Nephron progenitor cell (in vitro differentiated cells): ENCODE measurements around the gene ANKS1B.

ENCODE experiments used
- DNase-seq: peaks from one replicate; pipeline ENCODE4 v3.0.0; 2021
- H3K27ac Mint-ChIP-seq: 2 replicates; pipeline ENCODE4 v1.8.0; 2021; ENCODE audit warnings: mild to moderate bottlenecking, moderate library complexity, mixed read lengths
- H3K27me3 Mint-ChIP-seq: 2 replicates; pipeline ENCODE4 v1.8.0; 2021; ENCODE audit warnings: mild to moderate bottlenecking, low read depth, mixed read lengths; ENCODE audit not compliant: poor library complexity
- H3K36me3 Mint-ChIP-seq: 2 replicates; pipeline ENCODE4 v1.8.0; 2021; ENCODE audit warnings: low read depth, mixed read lengths
- H3K4me1 Mint-ChIP-seq: 2 replicates; pipeline ENCODE4 v1.8.0; 2021; ENCODE audit warnings: mixed read lengths
- H3K4me3 Mint-ChIP-seq: 2 replicates; pipeline ENCODE4 v1.8.0; 2021; ENCODE audit warnings: mild to moderate bottlenecking, moderate library complexity, mixed read lengths
- H3K9me3 Mint-ChIP-seq: 2 replicates; pipeline ENCODE4 v1.8.0; 2021; ENCODE audit warnings: mild to moderate bottlenecking, moderate library complexity, mixed read lengths
- CTCF ChIP-seq: fragments of 200-600 bp; sonication (generic); IDR thresholded peaks from 2 replicates; pipeline ENCODE4 v1.5.0; 2021; ENCODE audit warnings: antibody characterized with exemption

The ANKS1B gene

GRCh38 chr12:98725476-98726247 is 1259.1 kb downstream of the ANKS1B start:
- TF ChIP-seq CTCF: peak; percentile 52
- H3K9me3 Mint-ChIP-seq: no peaks in the 10 kb centered on the region
- DNase-seq: peak; percentile 50
- H3K27ac Mint-ChIP-seq: peak overlapping the region; percentile 20
- H3K27me3 Mint-ChIP-seq: peaks cover 2% of the 10 kb centered on the region
- peaks cover 42% of the 10 kb centered on the region for H3K36me3 Mint-ChIP-seq
- no peaks in the 10 kb centered on the region for H3K4me1 Mint-ChIP-seq
- H3K4me3 Mint-ChIP-seq: no peak overlapping the region

- peaks cover 45% of the 10 kb centered on the region for H3K36me3 Mint-ChIP-seq
- H3K27me3 Mint-ChIP-seq: peaks cover 2% of the 10 kb centered on the region
- H3K27ac Mint-ChIP-seq: no peak overlapping the region
- no peak overlapping the region for H3K4me3 Mint-ChIP-seq
- no peaks in the 10 kb centered on the region for H3K4me1 Mint-ChIP-seq
- no peaks in the 10 kb centered on the region for H3K9me3 Mint-ChIP-seq
- DNase-seq: no peak
- TF ChIP-seq CTCF: no peak
These were observed 1260.2 kb downstream of the ANKS1B start for GRCh38 chr12:98724384-98725155.

GRCh38 chr12:98721204-98721702 is 1263.5 kb downstream of the ANKS1B start:
- TF ChIP-seq CTCF: no peak
- no peak for DNase-seq
- H3K4me3 Mint-ChIP-seq: no peak overlapping the region
- H3K4me1 Mint-ChIP-seq: no peaks in the 10 kb centered on the region
- no peak overlapping the region for H3K27ac Mint-ChIP-seq
- peaks cover 42% of the 10 kb centered on the region for H3K36me3 Mint-ChIP-seq
- H3K9me3 Mint-ChIP-seq: no peaks in the 10 kb centered on the region
- no peaks in the 10 kb centered on the region for H3K27me3 Mint-ChIP-seq

GRCh38 chr12:98719515-98720504 is 1264.9 kb downstream of the ANKS1B start:
- H3K9me3 Mint-ChIP-seq: no peaks in the 10 kb centered on the region
- no peak overlapping the region for H3K27ac Mint-ChIP-seq
- DNase-seq: no peak
- no peaks in the 10 kb centered on the region for H3K27me3 Mint-ChIP-seq
- no peak overlapping the region for H3K4me3 Mint-ChIP-seq
- H3K4me1 Mint-ChIP-seq: no peaks in the 10 kb centered on the region
- TF ChIP-seq CTCF: no peak
- peaks cover 46% of the 10 kb centered on the region for H3K36me3 Mint-ChIP-seq

- no peak for DNase-seq
- H3K9me3 Mint-ChIP-seq: no peaks in the 10 kb centered on the region
- H3K4me1 Mint-ChIP-seq: no peaks in the 10 kb centered on the region
- H3K36me3 Mint-ChIP-seq: peaks cover 49% of the 10 kb centered on the region
- no peak overlapping the region for H3K4me3 Mint-ChIP-seq
- no peak for TF ChIP-seq CTCF
- H3K27me3 Mint-ChIP-seq: no peaks in the 10 kb centered on the region
- H3K27ac Mint-ChIP-seq: no peak overlapping the region
These were observed 1270.3 kb downstream of the ANKS1B start for GRCh38 chr12:98714426-98714825.
